ENCODE results near the gene RASA2.

RASA2 gene

GRCh38 chr3:141511361-141511760 is 24.5 kb downstream of the RASA2 start:
- Histone ChIP-seq H3K4me1 (ENCODE audit: low read depth, poor library complexity, severe bottlenecking) (no peaks in the 10 kb centered on the region), H2AFZ (ENCODE audit: low read depth) (no peak overlapping the region), H3K79me2 (ENCODE audit: insufficient read depth, low read depth) (no peaks in the 10 kb centered on the region; the same call in 1 of the 2 replicates), H3K4me2 (no peak overlapping the region), H3K36me3 (ENCODE audit: insufficient read depth) (peaks cover 2% of the 10 kb centered on the region; the same call in 1 of the 2 replicates), H3K27ac (no peak overlapping the region), H3K9ac (no peak overlapping the region), H4K20me1 (ENCODE audit: insufficient read depth) (no peaks in the 10 kb centered on the region), H3K27me3 (ENCODE audit: insufficient read depth, low read depth) (no peaks in the 10 kb centered on the region), H3K4me3 (IDR thresholded peaks at IDR 0.05; ENCODE audit: insufficient read depth, low read depth, low read length) (no peak overlapping the region)
- no peak for TF ChIP-seq CTCF (conservative IDR thresholded peaks at IDR 0.05; ENCODE audit: low read depth, low read length)

- H4K20me1 ChIP-seq (ENCODE audit: insufficient read depth) = no peaks in the 10 kb centered on the region
- no peak overlapping the region for H3K9ac ChIP-seq
- H3K27ac ChIP-seq = no peak overlapping the region
- no peak for TF ChIP-seq CTCF (conservative IDR thresholded peaks at IDR 0.05; ENCODE audit: low read depth, low read length)
- no peaks in the 10 kb centered on the region for H3K4me1 ChIP-seq (ENCODE audit: low read depth, poor library complexity, severe bottlenecking)
- H3K4me2 ChIP-seq = no peak overlapping the region
- no peaks in the 10 kb centered on the region for H3K27me3 ChIP-seq (ENCODE audit: insufficient read depth, low read depth)
- peaks cover 13% of the 10 kb centered on the region for H3K36me3 ChIP-seq (ENCODE audit: insufficient read depth)
- H3K79me2 ChIP-seq (ENCODE audit: insufficient read depth, low read depth) = no peaks in the 10 kb centered on the region
- H3K4me3 ChIP-seq (IDR thresholded peaks at IDR 0.05; ENCODE audit: insufficient read depth, low read depth, low read length) = no peak overlapping the region
- H2AFZ ChIP-seq (ENCODE audit: low read depth) = no peak overlapping the region
Measured at GRCh38 chr3:141514382-141514781, 27.6 kb downstream of the RASA2 start.

GRCh38 chr3:141519587-141519986 is 32.8 kb downstream of the RASA2 start:
- Histone ChIP-seq H3K27ac (no peak overlapping the region), H3K4me1 (ENCODE audit: low read depth, poor library complexity, severe bottlenecking) (no peaks in the 10 kb centered on the region), H3K27me3 (ENCODE audit: insufficient read depth, low read depth) (no peaks in the 10 kb centered on the region), H4K20me1 (ENCODE audit: insufficient read depth) (no peaks in the 10 kb centered on the region), H3K79me2 (ENCODE audit: insufficient read depth, low read depth) (no peaks in the 10 kb centered on the region), H3K9ac (no peak overlapping the region), H3K4me3 (IDR thresholded peaks at IDR 0.05; ENCODE audit: insufficient read depth, low read depth, low read length) (no peak overlapping the region), H3K36me3 (ENCODE audit: insufficient read depth) (peaks cover 13% of the 10 kb centered on the region), H2AFZ (ENCODE audit: low read depth) (no peak overlapping the region), H3K4me2 (no peak overlapping the region)
- TF ChIP-seq CTCF (conservative IDR thresholded peaks at IDR 0.05; ENCODE audit: low read depth, low read length) = no peak

GRCh38 chr3:141521781-141522180 is 35.0 kb downstream of the RASA2 start:
- no peak for TF ChIP-seq CTCF (conservative IDR thresholded peaks at IDR 0.05; ENCODE audit: low read depth, low read length)
- Histone ChIP-seq H3K9ac (no peak overlapping the region), H3K27me3 (ENCODE audit: insufficient read depth, low read depth) (no peaks in the 10 kb centered on the region), H3K4me2 (no peak overlapping the region), H3K79me2 (ENCODE audit: insufficient read depth, low read depth) (no peaks in the 10 kb centered on the region), H3K27ac (no peak overlapping the region), H3K4me1 (ENCODE audit: low read depth, poor library complexity, severe bottlenecking) (no peaks in the 10 kb centered on the region), H3K4me3 (IDR thresholded peaks at IDR 0.05; ENCODE audit: insufficient read depth, low read depth, low read length) (no peak overlapping the region), H4K20me1 (ENCODE audit: insufficient read depth) (no peaks in the 10 kb centered on the region), H3K36me3 (ENCODE audit: insufficient read depth) (peaks cover 7% of the 10 kb centered on the region), H2AFZ (ENCODE audit: low read depth) (no peak overlapping the region)
